Subcutaneous abdominal adipose tissue (tissue), 5 donors: ENCODE data around the gene TCF12.
"Not testable (repeated sequence)": the region's sequence is repeated elsewhere in the genome, so short reads cannot be mapped to it uniquely, and the experiment has no call there.

ENCODE experiments used
- H3K27ac ChIP-seq: one replicate; pipeline ENCODE4 v1.7.0; 2013; ENCODE audit warnings: low read depth, mild to moderate bottlenecking, inconsistent platforms, low read length, moderate library complexity
- H3K27me3 ChIP-seq, 5 donors: one replicate each; pipeline ENCODE4 v1.7.0; 2013; ENCODE audit warnings: low read length in 5 of 5, inconsistent platforms in 1 of 5; ENCODE audit not compliant: control insufficient read depth in 5 of 5, insufficient read depth in 4 of 5
- H3K36me3 ChIP-seq, 5 donors: one replicate each; pipeline ENCODE4 v1.7.0; 2013; ENCODE audit warnings: low read length in 5 of 5; ENCODE audit not compliant: control insufficient read depth in 5 of 5, insufficient read depth in 5 of 5
- H3K4me1 ChIP-seq, 5 donors: one replicate each; pipeline ENCODE4 v1.7.0; 2013; ENCODE audit warnings: low read length in 5 of 5, mild to moderate bottlenecking in 3 of 5, moderate library complexity in 1 of 5; ENCODE audit not compliant: control insufficient read depth in 5 of 5, insufficient read depth in 5 of 5
- H3K4me3 ChIP-seq, 5 donors: one replicate each; pipeline ENCODE4 v1.7.0; 2013; ENCODE audit warnings: low read length in 5 of 5, low read depth in 1 of 5
- H3K9ac ChIP-seq, 5 donors: one replicate each; pipeline ENCODE4 v1.7.0; 2013; ENCODE audit warnings: low read length in 5 of 5, mild to moderate bottlenecking in 4 of 5, moderate library complexity in 3 of 5
- H3K9me3 ChIP-seq, 5 donors: one replicate each; pipeline ENCODE4 v1.7.0; 2013; ENCODE audit warnings: low read length in 5 of 5; ENCODE audit not compliant: control insufficient read depth in 5 of 5
- donor health status: healthy.
- donor health status: healthy.
- donor health status: healthy.
- donor health status: healthy.
- donor health status: healthy.

TCF12 gene

DNA sequence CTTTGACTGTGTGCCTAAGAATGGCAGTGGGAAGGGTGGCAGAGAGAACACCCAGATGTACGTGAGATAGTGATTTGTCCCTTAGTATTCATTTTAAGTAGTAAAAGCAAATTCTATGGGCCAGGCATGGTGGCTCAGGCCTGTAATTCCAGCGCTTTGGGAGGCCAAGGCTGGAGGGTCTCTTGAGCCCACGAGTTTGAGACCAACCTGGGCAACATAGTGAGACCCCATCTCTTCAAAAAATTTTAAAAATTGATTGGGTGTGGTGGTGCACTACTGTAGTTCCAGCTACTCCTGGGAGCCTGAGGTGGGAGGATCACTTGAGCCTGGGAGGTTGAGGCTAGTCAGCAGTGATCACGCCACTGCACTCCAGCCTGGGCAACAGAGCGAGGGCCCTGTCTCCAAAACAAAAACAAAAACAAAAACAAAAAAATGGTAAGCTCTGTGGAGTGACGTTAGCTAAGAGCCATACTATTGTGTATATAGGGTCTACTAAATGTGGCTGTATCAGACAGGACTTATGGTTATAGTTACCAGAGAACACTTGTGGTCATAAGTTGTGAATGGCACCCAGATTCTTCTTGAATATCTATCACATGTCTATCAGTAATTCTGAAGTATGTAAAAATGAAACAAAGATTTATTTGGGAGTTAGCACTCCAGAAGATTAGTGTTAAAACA lies 171.5 kb downstream of the TCF12 start:
- H3K4me1 ChIP-seq: peaks cover 0 to 2% (median 0%) of the 10 kb centered on the region in 5 donors
- H3K4me3 ChIP-seq: no peak overlapping the region
- H3K36me3 ChIP-seq: peaks cover 0 to 14% (median 0%) of the 10 kb centered on the region in 5 donors
- H3K9me3 ChIP-seq: no peaks in the 10 kb centered on the region
- H3K9ac ChIP-seq: no peak overlapping the region
- no peaks in the 10 kb centered on the region for H3K27me3 ChIP-seq
- no peak overlapping the region for H3K27ac ChIP-seq

DNA sequence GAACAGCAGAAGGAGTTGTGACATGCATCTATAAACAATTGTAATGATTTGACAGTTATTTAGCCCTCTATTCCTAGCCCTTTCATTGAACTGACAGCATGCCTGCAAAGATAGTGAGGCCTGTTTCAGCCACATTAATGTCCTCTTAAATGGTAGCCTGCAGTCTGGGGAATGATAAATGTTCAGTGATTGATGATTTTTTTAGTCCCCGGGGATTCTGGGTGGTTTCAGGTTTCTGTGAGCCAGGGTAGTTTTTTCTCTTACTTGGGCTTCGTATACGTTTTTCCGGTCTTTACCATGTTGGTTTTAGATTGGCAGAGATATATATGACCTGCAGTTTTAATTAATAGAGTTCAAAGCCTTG lies 172.0 kb downstream of the TCF12 start:
- Histone ChIP-seq H3K9me3 (no peaks in the 10 kb centered on the region), H3K9ac (no peak overlapping the region), H3K36me3 (peaks cover 0 to 18% (median 0%) of the 10 kb centered on the region in 5 donors), H3K27ac (no peak overlapping the region), H3K27me3 (no peaks in the 10 kb centered on the region), H3K4me1 (peaks cover 0 to 2% (median 0%) of the 10 kb centered on the region in 5 donors), H3K4me3 (no peak overlapping the region)

DNA sequence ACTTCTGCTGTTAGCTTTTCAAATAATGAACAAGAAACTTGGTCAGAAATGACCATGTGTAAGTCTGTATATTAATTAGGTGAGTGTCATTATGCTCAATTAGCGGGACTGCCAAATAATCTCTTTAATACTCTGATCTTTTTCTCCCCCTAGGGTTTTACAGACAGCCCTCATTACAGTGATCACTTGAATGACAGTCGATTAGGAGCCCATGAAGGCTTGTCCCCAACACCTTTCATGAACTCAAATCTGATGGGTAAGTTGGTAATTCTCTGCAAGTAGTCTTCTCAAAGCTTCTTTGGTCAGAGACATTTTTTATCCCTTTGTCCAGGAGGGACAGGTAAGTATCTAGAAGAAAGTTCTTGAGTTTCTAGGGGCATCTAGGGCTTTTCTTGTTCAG lies 173.2 kb downstream of the TCF12 start:
- H3K9ac ChIP-seq: no peak overlapping the region
- peaks cover 0 to 18% (median 0%) of the 10 kb centered on the region in 5 donors for H3K36me3 ChIP-seq
- no peaks in the 10 kb centered on the region for H3K27me3 ChIP-seq
- peaks cover 0 to 2% (median 0%) of the 10 kb centered on the region in 5 donors for H3K4me1 ChIP-seq
- no peak overlapping the region for H3K4me3 ChIP-seq
- no peak overlapping the region for H3K27ac ChIP-seq
- no peaks in the 10 kb centered on the region for H3K9me3 ChIP-seq

DNA sequence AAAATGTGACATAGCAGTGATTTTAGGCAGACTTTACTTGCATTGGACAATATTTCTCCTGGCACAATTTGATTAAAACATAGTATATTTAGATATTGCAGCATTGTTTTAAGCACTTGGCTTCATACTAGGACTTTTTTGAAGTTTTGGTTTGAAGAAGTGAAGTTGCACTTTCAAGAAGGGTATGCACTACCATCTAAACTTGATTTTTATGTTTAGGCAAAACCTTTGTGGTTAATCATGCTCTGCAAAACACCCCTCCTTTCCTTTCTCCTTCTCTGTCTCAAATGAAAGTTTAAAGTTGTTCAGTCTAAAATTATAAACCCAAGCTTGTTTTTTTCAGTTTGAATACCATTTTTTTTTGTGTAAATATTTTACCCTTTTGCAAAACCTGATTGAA lies 173.8 kb downstream of the TCF12 start:
- Histone ChIP-seq H3K4me3 (no peak overlapping the region), H3K27me3 (no peaks in the 10 kb centered on the region), H3K9me3 (no peaks in the 10 kb centered on the region), H3K36me3 (peaks cover 0 to 18% (median 0%) of the 10 kb centered on the region in 5 donors), H3K4me1 (peaks cover 0 to 2% (median 0%) of the 10 kb centered on the region in 5 donors), H3K27ac (no peak overlapping the region), H3K9ac (no peak overlapping the region)

DNA sequence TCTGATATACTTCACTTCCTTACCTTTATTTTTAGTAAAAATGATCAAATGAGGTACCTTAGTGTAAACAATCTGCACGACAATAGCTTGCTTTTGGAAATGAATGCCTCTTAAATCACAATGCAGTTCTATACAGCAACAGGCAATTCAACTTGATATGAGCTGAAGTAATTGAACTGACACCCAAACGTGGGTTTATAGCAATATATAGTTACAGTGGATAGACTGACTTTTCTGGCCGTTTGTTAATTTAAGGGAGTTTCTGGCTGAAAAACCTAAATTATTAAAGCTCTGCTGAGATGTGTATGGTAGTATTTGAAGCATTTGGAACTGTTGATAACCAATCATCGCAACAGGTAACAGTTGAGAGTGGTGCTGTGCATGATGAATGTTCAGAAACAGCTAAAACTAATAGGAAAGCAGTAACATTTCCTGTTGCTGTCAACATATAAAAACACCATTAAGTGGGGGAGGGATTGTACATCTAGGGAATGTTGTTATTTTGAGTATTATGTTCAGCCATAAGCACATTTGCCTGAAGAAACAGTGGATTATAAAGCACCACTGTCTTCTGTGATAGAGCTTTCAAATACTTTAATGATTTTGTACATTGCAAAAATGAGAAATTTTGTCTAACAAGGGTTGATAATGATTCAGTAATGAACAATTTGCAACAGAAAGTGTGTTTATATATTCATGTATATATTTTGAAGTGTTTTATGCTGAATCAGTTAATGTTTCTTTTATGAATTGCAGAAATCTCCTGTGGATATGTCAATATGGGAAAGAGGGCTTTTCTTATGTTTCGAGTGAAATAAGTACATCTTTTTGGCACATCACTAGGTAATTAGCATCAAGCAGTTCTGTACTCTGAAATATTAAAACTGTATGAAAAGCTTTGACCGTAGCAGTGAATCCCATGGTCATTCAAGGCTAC lies 176.1 kb downstream of the TCF12 start:
- Histone ChIP-seq H3K4me3 (no peak overlapping the region), H3K9me3 (no peaks in the 10 kb centered on the region), H3K27me3 (no peaks in the 10 kb centered on the region), H3K36me3 (peaks cover 0 to 18% (median 0%) of the 10 kb centered on the region in 5 donors), H3K27ac (no peak overlapping the region), H3K4me1 (peaks cover 0 to 3% (median 0%) of the 10 kb centered on the region in 5 donors), H3K9ac (no peak overlapping the region)

DNA sequence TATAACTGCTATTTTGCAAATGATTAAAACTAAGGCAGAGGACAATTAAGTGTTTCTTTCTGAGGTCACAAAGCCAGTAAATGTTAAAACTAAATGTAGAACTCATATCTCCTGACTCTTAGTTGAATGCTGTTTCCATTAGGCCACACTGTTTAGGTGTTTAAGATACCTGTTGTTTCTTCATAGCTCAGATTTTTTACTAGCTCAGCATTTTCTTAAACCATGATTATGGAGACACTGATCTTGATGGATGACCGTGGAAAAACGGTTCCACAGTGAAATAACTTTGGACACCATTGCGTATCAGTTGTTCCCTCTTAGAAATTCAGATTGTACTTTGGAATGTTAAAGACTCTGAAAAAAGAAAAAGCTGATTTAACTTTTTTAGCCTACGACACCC lies 177.5 kb downstream of the TCF12 start:
- Histone ChIP-seq H3K4me1 (peaks cover 0 to 3% (median 0%) of the 10 kb centered on the region in 5 donors), H3K4me3 (no peak overlapping the region), H3K9ac (no peak overlapping the region), H3K27me3 (no peaks in the 10 kb centered on the region), H3K27ac (no peak overlapping the region), H3K9me3 (no peaks in the 10 kb centered on the region), H3K36me3 (peaks cover 0 to 18% (median 0%) of the 10 kb centered on the region in 5 donors)

DNA sequence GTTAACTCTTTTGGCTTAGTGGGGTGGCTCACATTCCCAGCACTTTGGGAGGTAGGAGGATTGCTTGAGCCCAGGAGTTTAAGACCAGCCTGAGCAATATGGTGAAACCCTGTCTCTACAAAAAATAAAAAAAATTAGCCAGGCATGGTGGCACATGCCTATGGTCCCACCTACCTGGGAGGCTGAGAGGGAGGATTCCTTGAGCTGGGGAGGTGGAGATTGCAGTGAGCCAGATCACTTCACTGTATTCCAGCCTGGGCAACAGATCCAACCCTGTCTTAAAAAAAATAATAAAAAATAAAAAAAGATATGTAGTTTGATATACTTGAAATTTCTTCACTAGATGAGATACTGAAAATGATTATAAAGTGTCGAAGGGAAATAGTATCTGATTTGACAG lies 178.8 kb downstream of the TCF12 start:
- no peak overlapping the region for H3K9ac ChIP-seq
- no peaks in the 10 kb centered on the region for H3K27me3 ChIP-seq
- no peak overlapping the region for H3K27ac ChIP-seq
- H3K4me1 ChIP-seq: peaks cover 0 to 3% (median 0%) of the 10 kb centered on the region in 5 donors
- no peak overlapping the region for H3K4me3 ChIP-seq
- no peaks in the 10 kb centered on the region for H3K9me3 ChIP-seq
- peaks cover 0 to 18% (median 0%) of the 10 kb centered on the region in 5 donors for H3K36me3 ChIP-seq

DNA sequence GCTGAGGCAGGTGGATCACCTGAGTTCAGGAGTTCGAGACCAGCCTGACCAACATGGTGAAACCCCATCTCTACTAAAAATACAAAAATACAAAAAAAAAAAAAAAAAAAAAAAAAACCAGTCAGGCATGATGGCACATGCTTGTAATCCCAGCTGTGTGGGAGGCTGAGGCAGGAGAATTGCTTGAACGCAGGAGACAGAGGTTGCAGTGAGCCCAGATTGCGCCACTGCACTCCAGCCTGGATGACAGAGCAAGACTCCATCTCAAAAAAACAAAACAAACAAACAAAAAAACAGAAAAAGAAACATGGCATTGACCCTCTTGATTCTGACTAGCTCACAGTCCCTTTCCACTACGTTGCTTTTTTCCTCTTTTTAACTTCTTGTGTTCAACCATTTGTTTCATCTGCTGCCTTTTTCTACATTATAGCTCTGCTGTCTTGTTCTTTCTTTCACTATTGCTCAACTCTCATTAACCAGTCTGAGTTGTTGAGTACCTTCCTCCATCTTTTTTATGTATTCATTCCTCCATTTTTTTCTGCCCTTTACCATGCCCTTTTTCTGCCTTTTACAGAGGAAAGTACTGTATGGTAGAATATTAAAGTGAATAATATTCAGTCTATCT lies 179.6 kb downstream of the TCF12 start:
- not testable (repeated sequence) for H3K9ac ChIP-seq, H3K27me3 ChIP-seq, H3K9me3 ChIP-seq, H3K4me1 ChIP-seq, H3K4me3 ChIP-seq, H3K27ac ChIP-seq
- peaks cover 0 to 18% (median 0%) of the 10 kb centered on the region in 5 donors for H3K36me3 ChIP-seq

DNA sequence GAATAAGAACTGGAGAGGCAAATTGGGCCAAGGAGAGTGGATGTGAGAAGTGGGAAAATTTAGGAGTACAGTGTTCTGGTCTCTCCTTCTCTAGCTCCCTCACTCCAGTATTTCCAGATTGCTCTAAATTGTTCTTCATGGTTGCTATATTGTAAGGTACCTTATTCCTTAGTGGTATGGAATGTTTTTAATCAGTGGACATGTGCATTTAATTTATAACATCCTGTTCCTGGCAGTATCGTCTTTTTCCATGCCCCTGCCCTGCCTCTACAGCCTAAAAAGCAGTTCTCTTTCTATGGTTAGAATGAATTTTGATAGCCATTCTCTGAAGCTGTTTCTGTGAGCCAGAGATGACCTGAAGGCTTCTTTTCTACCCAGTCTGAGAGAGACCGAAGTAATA lies 180.5 kb downstream of the TCF12 start:
- Histone ChIP-seq H3K27me3 (no peaks in the 10 kb centered on the region), H3K27ac (no peak overlapping the region), H3K4me1 (peaks cover 0 to 3% (median 0%) of the 10 kb centered on the region in 5 donors), H3K4me3 (no peak overlapping the region), H3K9me3 (no peaks in the 10 kb centered on the region), H3K36me3 (peaks cover 0 to 13% (median 0%) of the 10 kb centered on the region in 5 donors), H3K9ac (no peak overlapping the region)

DNA sequence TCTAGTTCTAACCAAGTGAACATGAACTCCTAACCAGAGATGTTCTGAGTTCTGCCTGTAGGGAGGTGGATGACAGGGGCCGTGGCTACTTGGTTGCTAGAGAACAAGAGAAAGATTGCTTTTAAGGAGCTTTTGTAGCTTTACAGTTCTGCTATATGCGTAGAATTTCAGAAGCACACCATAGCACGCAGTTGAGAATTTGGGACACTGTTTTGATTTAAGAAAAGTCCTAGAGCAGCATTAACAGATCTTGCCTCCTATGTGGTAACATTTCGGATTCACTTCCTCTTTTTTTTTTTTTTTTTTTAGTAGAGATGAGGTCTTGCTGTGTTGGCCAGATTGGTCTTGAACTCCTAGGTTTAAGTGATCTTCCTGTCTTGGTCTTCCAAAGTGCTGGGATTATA lies 181.7 kb downstream of the TCF12 start:
- no peak overlapping the region for H3K27ac ChIP-seq

More for the DNA sequence above, 181.7 kb downstream of the TCF12 start:
- H3K36me3 ChIP-seq: peaks cover 0 to 2% (median 0%) of the 10 kb centered on the region in 5 donors
- H3K27me3 ChIP-seq: no peaks in the 10 kb centered on the region
- H3K9ac ChIP-seq: no peak overlapping the region
- H3K4me3 ChIP-seq: no peak overlapping the region
- H3K4me1 ChIP-seq: peaks cover 0 to 3% (median 0%) of the 10 kb centered on the region in 5 donors
- H3K9me3 ChIP-seq: no peaks in the 10 kb centered on the region
